Stimulated activated CD4-positive, alpha-beta T cell treated with anti-CD3 and anti-CD28 coated beads, TNF-alpha, amount 100 ng/mL, for 24 hours (primary cell): ENCODE measurements around the gene PIGR.

Experiments
- DNase-seq, 3 experiments: peaks; one replicate each; pipeline ENCODE4 v3.0.0-alpha.2; 2020; ENCODE audit warnings: low read depth in 3 of 3

Gene PIGR, protein sequence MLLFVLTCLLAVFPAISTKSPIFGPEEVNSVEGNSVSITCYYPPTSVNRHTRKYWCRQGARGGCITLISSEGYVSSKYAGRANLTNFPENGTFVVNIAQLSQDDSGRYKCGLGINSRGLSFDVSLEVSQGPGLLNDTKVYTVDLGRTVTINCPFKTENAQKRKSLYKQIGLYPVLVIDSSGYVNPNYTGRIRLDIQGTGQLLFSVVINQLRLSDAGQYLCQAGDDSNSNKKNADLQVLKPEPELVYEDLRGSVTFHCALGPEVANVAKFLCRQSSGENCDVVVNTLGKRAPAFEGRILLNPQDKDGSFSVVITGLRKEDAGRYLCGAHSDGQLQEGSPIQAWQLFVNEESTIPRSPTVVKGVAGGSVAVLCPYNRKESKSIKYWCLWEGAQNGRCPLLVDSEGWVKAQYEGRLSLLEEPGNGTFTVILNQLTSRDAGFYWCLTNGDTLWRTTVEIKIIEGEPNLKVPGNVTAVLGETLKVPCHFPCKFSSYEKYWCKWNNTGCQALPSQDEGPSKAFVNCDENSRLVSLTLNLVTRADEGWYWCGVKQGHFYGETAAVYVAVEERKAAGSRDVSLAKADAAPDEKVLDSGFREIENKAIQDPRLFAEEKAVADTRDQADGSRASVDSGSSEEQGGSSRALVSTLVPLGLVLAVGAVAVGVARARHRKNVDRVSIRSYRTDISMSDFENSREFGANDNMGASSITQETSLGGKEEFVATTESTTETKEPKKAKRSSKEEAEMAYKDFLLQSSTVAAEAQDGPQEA

DNA sequence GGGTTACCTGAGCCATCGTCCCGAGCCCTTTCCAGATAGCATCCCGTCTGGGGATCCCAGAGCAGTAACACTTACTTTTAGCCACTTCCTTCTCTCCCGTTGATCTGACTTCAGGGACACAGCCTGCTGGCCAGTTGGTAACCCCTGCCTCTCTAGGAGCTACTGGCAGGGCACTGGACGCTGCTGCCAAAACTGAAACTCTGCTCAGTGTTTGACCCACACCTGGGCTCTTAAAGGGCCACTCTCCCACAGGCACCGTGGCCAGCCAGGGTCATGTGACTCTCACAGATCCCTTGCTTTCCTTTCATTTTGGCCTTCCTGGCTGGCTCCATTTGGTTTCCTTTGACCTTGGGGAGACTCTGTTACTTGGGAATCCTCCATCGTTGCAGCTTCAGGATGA lies at the start of gene PIGR:
Gene PIGR, minus strand, starts transcription at position 206 of the 400 bp plus-strand sequence. CDS start 5,935 bp downstream, outside the sequence.
- no peak for DNase-seq

- no peak for DNase-seq
Observed at GRCh38 chr1:206992790-206993189, 46.5 kb upstream of the PIGR start.

DNA sequence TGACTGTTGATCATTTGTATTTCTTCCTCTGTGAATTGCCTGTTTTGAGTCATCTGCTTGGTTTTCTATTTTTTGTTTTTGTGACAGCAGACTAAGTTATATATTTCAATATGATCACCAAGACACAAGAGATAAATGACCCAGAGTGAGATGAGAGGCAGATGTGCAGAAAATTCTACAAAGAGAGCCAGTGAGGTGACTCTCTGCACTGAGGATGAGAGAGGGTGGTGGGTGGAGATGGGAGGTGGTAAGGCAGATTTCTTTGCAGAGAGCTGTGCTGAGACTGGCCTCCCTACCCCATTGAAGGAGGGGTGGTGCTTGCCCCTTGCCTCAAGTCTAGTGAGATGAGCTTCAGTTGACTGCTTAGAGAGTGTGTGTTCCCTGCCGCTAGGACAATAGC lies 41.6 kb upstream of the PIGR start:
- no peak for DNase-seq

DNA sequence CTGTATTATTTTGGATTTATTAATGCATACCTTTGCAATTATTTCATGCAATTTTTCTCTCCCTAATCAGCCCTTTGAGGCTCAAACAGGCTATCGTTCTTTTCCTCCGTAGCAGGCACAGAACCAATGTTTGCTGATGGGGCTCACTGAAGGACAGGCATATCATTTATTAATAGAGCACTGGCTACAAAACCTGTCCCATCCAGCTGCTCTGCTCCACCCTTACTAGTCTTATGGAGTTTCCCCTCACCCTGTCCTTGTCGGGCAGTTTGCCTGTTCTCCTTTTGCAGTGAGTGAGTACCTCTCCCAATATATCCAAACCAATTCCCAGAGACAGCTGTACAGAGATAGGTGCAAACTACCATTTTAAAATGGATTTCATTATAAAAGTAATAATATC lies 40.6 kb upstream of the PIGR start:
- DNase-seq: no peak

- DNase-seq: no peak
Observed at GRCh38 chr1:206986402-206986801, 40.1 kb upstream of the PIGR start.

DNA sequence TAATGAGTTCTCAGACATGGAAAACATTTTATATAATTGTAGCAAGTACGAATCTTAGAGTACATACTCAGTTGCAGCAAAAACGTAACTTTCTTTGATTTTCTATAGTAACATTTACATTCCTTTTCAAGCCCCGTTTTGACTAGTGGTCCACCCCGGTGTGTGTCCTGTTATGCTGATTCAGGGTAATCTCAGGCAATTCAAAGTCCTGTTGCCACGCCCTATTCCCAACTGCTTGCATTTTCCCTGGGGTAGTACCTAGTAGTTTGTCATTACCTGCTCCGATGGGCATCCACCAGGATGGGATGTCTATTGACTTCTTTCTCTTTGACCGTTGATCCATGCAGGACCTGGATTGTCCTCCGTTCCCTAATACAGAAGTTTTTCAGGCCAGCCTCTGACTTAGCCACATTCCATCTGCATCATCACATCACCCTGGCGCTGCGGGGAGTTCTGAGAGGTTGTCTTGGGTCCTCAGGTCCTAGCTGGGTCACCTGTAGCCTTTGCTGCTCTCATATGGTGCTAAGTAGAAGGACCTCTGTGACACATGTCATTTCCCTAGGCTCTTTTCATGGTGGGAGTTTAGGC lies 39.0 kb upstream of the PIGR start:
- no peak for DNase-seq

DNA sequence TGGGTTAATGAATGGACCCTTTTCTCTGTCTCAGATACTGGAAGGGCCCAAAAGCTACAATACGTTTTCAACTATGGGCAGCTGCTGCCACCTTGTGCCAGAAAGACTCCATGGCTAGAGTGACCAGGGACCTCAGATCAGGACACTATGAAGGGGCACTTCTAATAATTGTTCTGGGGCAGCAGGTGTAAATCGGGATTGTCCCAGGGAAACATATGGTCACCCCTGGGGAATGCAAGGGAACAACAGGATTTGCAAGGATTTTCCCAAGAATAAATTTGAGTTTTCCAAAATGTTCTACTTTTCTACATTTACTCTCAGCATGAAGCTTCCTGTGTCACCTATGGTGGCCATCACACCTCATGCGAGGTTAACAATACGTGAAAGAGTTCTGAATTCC lies 36.0 kb upstream of the PIGR start:
- peak; percentile 16 to 52 (median 21) for DNase-seq

DNA sequence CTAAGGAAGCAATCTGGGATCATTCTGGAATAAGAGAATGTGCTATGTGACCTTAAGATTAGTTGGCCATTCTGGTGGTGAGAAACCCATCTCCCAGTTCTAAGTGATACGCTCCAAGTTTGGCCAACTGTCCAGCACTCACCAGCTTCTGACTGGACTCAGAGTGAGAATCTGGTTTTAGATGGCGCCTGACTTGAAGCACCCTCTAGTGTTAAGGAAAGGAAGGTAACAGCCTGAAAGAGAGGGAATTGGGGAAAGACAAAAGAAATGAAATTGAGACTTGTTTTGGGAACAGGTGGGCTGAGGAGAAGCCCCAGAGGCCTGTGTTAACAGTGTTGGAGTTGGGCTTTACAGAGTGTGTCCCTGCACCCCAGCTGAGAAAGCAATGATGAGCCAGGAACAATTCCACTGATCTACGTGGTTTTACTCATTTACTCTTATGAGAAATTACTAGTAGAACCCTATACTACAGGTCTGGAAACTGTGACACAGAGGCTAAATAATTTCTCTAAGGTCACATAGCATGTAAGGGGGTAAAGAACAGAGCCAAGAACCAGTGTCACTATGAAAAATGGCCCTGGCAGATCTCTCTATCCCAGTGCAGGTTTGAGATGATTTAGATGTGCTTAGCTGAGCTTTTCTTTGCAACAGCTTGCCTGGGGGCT lies 33.2 kb upstream of the PIGR start:
- DNase-seq: no peak

- no peak for DNase-seq
Observed at GRCh38 chr1:206978259-206978658, 32.0 kb upstream of the PIGR start.

- no peak for DNase-seq
Observed at GRCh38 chr1:206975306-206975705, 29.0 kb upstream of the PIGR start.

DNA sequence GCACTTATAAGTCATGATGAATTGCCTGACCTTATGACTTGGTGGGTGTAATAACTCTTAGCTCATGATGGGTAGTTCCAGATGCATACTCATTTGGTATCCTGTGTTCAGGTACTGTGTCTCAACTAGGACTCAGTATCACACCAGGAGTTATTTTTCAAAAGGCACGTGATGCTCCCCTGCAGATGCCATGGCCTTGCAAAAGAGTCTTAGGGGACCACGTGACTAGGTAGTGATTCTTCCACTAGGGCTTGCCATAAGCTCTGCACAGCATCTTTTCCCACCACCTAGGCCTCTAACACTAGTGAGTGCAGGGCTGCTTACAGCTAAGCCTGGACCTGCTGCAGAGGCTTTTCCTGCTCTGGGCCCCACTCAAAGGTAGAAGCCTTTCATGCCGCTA lies 27.9 kb upstream of the PIGR start:
- no peak for DNase-seq

DNA sequence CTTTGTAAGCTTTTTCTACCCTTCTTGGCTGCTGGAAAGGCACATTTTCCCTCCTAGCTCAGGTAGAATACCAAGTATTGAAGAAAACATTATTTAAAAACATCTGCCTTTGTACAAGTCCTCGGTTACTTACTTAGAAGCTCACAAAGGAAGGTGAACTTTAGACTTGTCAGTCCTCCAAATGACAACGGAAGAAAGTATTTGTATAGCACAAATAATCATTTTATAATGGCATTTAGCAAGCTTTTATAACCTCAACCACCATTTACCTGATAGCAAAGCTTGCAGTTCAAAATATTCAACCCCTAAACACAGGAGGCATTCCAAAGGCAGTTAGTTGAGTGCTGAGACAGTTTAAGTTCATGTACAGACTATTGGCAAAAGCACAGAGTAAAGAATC lies 26.5 kb upstream of the PIGR start:
- DNase-seq: no peak

- no peak for DNase-seq
Observed at GRCh38 chr1:206971029-206971655, 24.9 kb upstream of the PIGR start.

- no peak for DNase-seq
Observed at GRCh38 chr1:206970446-206970845, 24.2 kb upstream of the PIGR start, which contains the start of gene FCAMR. FCAMR (minus strand) TSS chr1:206970460; CDS start chr1:206970125, 335 bp downstream.

DNA sequence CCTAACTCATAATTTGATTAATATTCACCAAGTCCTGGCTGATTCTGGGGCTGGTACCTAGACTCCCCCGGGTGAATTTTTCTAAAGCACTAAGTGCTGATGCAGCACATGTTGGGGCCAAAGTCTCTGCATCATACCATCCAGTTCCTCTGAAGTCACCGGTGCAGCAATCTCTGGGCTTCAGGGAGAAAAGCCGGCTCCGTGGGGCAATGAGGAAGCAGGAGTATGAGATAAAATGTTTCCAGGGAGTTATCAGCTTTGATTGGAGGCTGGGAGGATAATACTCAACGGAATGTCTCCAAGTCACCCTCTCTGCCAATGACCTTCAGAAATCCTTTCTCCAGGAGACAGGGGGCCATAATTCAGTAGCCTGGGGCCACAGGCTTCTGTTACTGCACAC lies 22.8 kb upstream of the PIGR start:
- DNase-seq: no peak

DNA sequence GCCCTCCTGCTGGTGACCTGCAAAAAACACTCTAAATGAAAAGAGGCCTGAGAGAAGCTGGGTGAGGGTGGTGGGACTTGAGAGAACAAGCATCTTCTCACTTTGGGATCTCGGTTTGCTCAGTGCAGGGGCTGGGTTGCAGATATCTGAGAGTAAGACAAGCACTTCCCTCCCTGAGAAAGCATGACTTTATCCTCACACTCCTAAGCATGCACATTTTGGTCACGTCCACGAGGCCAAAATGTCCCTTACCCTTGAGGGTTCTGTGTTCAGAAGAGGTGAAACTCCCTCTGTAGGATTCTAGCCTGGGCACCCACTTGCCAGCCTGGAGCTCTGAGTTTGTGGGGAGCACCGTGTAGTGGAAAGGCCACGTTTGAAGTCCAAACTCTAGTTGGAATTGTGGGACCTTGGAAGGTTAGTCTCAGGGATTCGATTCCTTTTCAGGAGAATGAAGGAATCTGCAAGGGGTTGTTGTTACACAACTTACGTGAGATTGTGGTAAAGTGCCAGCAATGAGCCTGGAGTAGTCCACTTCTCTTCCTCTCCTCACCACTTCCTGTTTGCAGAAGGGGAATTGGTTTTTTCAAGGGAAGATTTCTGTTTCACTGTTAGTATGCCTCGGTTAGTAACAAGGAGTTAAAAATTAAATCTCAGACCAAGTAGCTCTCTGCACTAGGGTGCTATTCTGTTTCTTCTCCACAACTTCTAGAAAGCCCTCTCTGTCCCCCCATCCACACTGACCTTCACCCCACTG lies 21.0 kb upstream of the PIGR start:
- DNase-seq: no peak

- DNase-seq: no peak
Observed at GRCh38 chr1:206965781-206966180, 19.5 kb upstream of the PIGR start.

- no peak for DNase-seq
Observed at GRCh38 chr1:206963740-206964139, 17.5 kb upstream of the PIGR start.

DNA sequence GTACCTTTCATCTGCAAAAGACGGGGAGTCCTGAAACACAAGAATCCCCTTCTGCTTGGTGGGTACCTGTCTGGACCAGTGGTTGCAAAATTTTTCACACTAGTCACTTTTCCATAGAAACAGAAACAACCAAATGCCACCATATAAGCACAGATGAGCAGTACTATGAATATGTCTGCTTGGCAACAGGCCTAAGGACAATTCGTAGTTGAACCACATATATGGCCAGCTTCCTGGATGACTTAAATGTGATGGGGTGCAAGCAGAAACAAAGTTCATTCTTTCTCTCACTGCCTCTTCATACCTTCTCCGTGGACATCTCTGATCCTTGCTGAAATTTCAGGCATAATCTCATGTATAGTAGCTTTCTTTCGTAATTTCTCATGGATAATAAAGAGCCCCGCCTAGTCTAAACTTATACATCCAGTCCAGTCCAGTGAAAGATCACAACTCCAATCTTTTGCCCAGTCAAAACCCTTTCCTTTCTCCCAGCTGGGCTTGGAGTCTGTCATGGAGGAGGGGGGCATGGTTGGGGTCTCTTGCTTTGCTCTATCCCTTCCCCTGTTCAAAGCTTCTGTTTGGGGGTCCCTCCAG lies 16.9 kb upstream of the PIGR start:
- DNase-seq: no peak

GRCh38 chr1:206962272-206962671 lies 16.0 kb upstream of the PIGR start:
- DNase-seq: no peak

DNA sequence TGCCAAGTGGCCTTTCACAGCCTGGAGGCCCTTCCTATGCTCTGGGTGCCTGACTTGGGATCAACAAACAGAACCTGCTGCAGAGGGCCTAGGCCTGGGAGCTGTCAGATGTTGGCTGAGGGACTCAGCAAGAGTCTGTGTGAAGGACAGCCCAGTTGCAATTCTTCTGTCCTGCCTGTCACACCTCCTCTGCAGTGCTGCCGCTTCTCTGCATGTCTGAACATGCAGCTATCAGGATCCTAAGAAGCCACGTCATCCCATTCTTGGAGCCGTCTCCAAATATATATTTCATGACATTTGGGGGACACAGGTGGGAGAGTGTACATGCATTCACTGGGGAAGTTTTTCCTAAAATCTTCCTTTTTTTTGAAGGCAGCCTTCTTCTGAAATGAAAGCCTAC lies 15.4 kb upstream of the PIGR start:
- DNase-seq: no peak
